HEK293 (cell line): ENCODE results near the gene TCF12.

Experiments
- CTCF ChIA-PET: fragments of 350-600 bp; formaldehyde crosslinking; extraction: SDS; loops from one replicate; lab custom pipeline; 2021; ENCODE audit warnings: antibody characterized with exemption; lab: Yijun Ruan, JAX
- POLR2A ChIA-PET: fragments of 300-600 bp; formaldehyde crosslinking; extraction: SDS; loops from one replicate; lab custom pipeline; 2020; ENCODE audit warnings: antibody characterized with exemption, inconsistent platforms; lab: Yijun Ruan, JAX
- H3K27ac ChIP-seq: fragments of 200-500 bp; sonication (Bioruptor generic); 2 replicates; pipeline ENCODE4 v1.5.1; 2014; ENCODE audit warnings: low read depth, low read length, control low read depth, inconsistent platforms; ENCODE audit errors: extremely low read depth
- H3K36me3 ChIP-seq, 2 experiments: fragments of 200-500 bp in 1 of 2; sonication (Bioruptor generic) in 1 of 2; 1 replicate in 1 of 2; 2 replicates in 1 of 2; pipeline ENCODE4 v1.5.1; 2014 to 2017; ENCODE audit warnings: inconsistent platforms in 2 of 2, low read length in 2 of 2; ENCODE audit not compliant: control insufficient read depth in 2 of 2, insufficient read depth in 1 of 2
- H3K4me1 ChIP-seq: fragments of 200-500 bp; sonication (Bioruptor generic); 2 replicates; pipeline ENCODE4 v1.5.1; 2014; ENCODE audit warnings: mild to moderate bottlenecking, low read length, inconsistent platforms; ENCODE audit not compliant: control insufficient read depth, insufficient read depth
- H3K4me3 ChIP-seq: 2 replicates; pipeline ENCODE4 v1.5.1; 2011; ENCODE audit warnings: low read depth, mild to moderate bottlenecking, control low read depth, low read length, moderate library complexity
- H3K9me3 ChIP-seq: fragments of 200-500 bp; sonication (Bioruptor generic); 2 replicates; pipeline ENCODE4 v1.5.1; 2014; ENCODE audit warnings: low read depth, low read length, inconsistent platforms; ENCODE audit not compliant: control insufficient read depth, insufficient read depth
- INSM2 ChIP-seq: fragments of 450-650 bp; formaldehyde crosslinking; IDR thresholded peaks from 2 replicates; pipeline ENCODE4 v1.5.1; 2016; ENCODE audit warnings: missing biosample characterization, missing genetic modification characterization
- KLF1 ChIP-seq: fragments of 450-650 bp; formaldehyde crosslinking; IDR thresholded peaks from 2 replicates; pipeline ENCODE4 v1.5.1; 2016; ENCODE audit warnings: missing biosample characterization, missing genetic modification characterization
- KLF7 ChIP-seq: fragments of 450-650 bp; formaldehyde crosslinking; IDR thresholded peaks from 2 replicates; pipeline ENCODE4 v1.5.1; 2016; ENCODE audit warnings: missing biosample characterization, missing genetic modification characterization, borderline replicate concordance
- PRDM1 ChIP-seq: fragments of 450-650 bp; formaldehyde crosslinking; IDR thresholded peaks from 2 replicates; pipeline ENCODE4; 2016; ENCODE audit warnings: missing biosample characterization, missing genetic modification characterization
- SCRT2 ChIP-seq: fragments of 450-650 bp; formaldehyde crosslinking; IDR thresholded peaks from 2 replicates; pipeline ENCODE4 v1.5.1; 2016; ENCODE audit warnings: missing biosample characterization, missing genetic modification characterization
- ZNF114 ChIP-seq: fragments of 450-650 bp; formaldehyde crosslinking; IDR thresholded peaks from 2 replicates; pipeline ENCODE4 v1.5.0; 2017; ENCODE audit warnings: missing biosample characterization, missing genetic modification characterization
- ZNF16 ChIP-seq: fragments of 450-650 bp; formaldehyde crosslinking; IDR thresholded peaks from 2 replicates; pipeline ENCODE4 v1.5.1; 2016; ENCODE audit warnings: low read depth, missing biosample characterization, missing genetic modification characterization
- ZNF239 ChIP-seq: fragments of 450-650 bp; formaldehyde crosslinking; IDR thresholded peaks from 2 replicates; pipeline ENCODE4 v1.5.1; 2016; ENCODE audit warnings: missing biosample characterization, missing genetic modification characterization
- ZNF24 ChIP-seq: fragments of 450-650 bp; formaldehyde crosslinking; IDR thresholded peaks from 2 replicates; pipeline ENCODE4 v1.5.1; 2016; ENCODE audit warnings: missing biosample characterization, missing genetic modification characterization
- ZNF513 ChIP-seq: fragments of 450-650 bp; IDR thresholded peaks from 2 replicates; pipeline ENCODE4 v1.5.1; 2018; ENCODE audit warnings: missing biosample characterization, missing genetic modification characterization
- ZNF521 ChIP-seq: fragments of 450-650 bp; formaldehyde crosslinking; IDR thresholded peaks from 2 replicates; pipeline ENCODE4 v1.5.1; 2017; ENCODE audit warnings: missing biosample characterization, mild to moderate bottlenecking, missing genetic modification characterization
- ZNF544 ChIP-seq: fragments of 450-650 bp; formaldehyde crosslinking; IDR thresholded peaks from 2 replicates; pipeline ENCODE4 v1.5.0; 2017; ENCODE audit warnings: missing biosample characterization, missing genetic modification characterization
- ZNF596 ChIP-seq: fragments of 450-650 bp; IDR thresholded peaks from 2 replicates; pipeline ENCODE4 v1.5.0; 2018; ENCODE audit warnings: missing biosample characterization, mild to moderate bottlenecking, missing genetic modification characterization, moderate library complexity
- ZNF704 ChIP-seq: fragments of 450-650 bp; formaldehyde crosslinking; IDR thresholded peaks from 2 replicates; pipeline ENCODE4 v1.5.1; 2016; ENCODE audit warnings: missing biosample characterization, missing genetic modification characterization
- ZNF76 ChIP-seq: fragments of 450-650 bp; formaldehyde crosslinking; IDR thresholded peaks from 2 replicates; pipeline ENCODE4; 2016; ENCODE audit warnings: low read depth, missing biosample characterization, missing genetic modification characterization, borderline replicate concordance
- TF ChIP-seq, protein P1 (sequence below): fragments of 450-650 bp; formaldehyde crosslinking; IDR thresholded peaks from 2 replicates; pipeline ENCODE4 v1.5.1; 2016; ENCODE audit warnings: missing biosample characterization, missing genetic modification characterization
- TF ChIP-seq, protein P2 (sequence below): fragments of 450-650 bp; formaldehyde crosslinking; IDR thresholded peaks from 2 replicates; pipeline ENCODE4 v1.5.1; 2017; ENCODE audit warnings: missing biosample characterization, missing genetic modification characterization
- TF ChIP-seq, protein P3 (sequence below): fragments of 450-650 bp; formaldehyde crosslinking; IDR thresholded peaks from 2 replicates; pipeline ENCODE4 v1.5.1; 2016; ENCODE audit warnings: missing biosample characterization, missing genetic modification characterization

The TCF12 gene

GRCh38 chr15:57195326-57195725 lies 276.9 kb downstream of the TCF12 start:
- H3K27ac ChIP-seq: no peak overlapping the region
- H3K4me3 ChIP-seq: no peak overlapping the region
- POLR2A ChIA-PET: no interaction called here
- H3K9me3 ChIP-seq: no peaks in the 10 kb centered on the region
- no peak for TF ChIP-seq KLF1 (tag by site-specific recombination)
- no peak for TF ChIP-seq ZNF513
- TF ChIP-seq KLF7 (tag by site-specific recombination): no peak
- TF ChIP-seq ZNF239: no peak
- TF ChIP-seq ZNF76 (tag by site-specific recombination): no peak
- TF ChIP-seq, protein P1, sequence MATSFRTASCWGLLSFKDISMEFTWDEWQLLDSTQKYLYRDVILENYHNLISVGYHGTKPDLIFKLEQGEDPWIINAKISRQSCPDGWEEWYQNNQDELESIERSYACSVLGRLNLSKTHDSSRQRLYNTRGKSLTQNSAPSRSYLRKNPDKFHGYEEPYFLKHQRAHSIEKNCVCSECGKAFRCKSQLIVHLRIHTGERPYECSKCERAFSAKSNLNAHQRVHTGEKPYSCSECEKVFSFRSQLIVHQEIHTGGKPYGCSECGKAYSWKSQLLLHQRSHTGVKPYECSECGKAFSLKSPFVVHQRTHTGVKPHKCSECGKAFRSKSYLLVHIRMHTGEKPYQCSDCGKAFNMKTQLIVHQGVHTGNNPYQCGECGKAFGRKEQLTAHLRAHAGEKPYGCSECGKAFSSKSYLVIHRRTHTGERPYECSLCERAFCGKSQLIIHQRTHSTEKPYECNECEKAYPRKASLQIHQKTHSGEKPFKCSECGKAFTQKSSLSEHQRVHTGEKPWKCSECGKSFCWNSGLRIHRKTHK: no peak
- TF ChIP-seq SCRT2 (tag by site-specific recombination): no peak
- TF ChIP-seq PRDM1 (tag by site-specific recombination): no peak
- H3K4me1 ChIP-seq: peaks cover 8% of the 10 kb centered on the region
- H3K36me3 ChIP-seq: peaks cover 0 to 6% of the 10 kb centered on the region in 2 experiments; a peak in 2 of 3 replicates
- CTCF ChIA-PET: no interaction called here

- TF ChIP-seq ZNF596 (no peak), ZNF544 (tag by site-specific recombination) (no peak), ZNF704 (tag by site-specific recombination) (no peak), ZNF16 (tag by site-specific recombination) (no peak), ZNF521 (tag by site-specific recombination) (no peak), INSM2 (tag by site-specific recombination) (no peak), ZNF24 (tag by site-specific recombination) (no peak), ZNF114 (tag by site-specific recombination) (no peak)
- TF ChIP-seq, protein P2, sequence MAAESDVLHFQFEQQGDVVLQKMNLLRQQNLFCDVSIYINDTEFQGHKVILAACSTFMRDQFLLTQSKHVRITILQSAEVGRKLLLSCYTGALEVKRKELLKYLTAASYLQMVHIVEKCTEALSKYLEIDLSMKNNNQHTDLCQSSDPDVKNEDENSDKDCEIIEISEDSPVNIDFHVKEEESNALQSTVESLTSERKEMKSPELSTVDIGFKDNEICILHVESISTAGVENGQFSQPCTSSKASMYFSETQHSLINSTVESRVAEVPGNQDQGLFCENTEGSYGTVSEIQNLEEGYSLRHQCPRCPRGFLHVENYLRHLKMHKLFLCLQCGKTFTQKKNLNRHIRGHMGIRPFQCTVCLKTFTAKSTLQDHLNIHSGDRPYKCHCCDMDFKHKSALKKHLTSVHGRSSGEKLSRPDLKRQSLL (tag by site-specific recombination): no peak
- TF ChIP-seq, protein P3, sequence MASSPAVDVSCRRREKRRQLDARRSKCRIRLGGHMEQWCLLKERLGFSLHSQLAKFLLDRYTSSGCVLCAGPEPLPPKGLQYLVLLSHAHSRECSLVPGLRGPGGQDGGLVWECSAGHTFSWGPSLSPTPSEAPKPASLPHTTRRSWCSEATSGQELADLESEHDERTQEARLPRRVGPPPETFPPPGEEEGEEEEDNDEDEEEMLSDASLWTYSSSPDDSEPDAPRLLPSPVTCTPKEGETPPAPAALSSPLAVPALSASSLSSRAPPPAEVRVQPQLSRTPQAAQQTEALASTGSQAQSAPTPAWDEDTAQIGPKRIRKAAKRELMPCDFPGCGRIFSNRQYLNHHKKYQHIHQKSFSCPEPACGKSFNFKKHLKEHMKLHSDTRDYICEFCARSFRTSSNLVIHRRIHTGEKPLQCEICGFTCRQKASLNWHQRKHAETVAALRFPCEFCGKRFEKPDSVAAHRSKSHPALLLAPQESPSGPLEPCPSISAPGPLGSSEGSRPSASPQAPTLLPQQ (tag by site-specific recombination): no peak
- CTCF ChIA-PET: no interaction called here
- POLR2A ChIA-PET: no interaction called here
- no peak overlapping the region for H3K4me3 ChIP-seq
- H3K36me3 ChIP-seq: peaks cover 0 to 6% of the 10 kb centered on the region in 2 experiments; a peak in 2 of 3 replicates
- H3K27ac ChIP-seq: no peak overlapping the region
- H3K4me1 ChIP-seq: peaks cover 11% of the 10 kb centered on the region
- H3K9me3 ChIP-seq: no peaks in the 10 kb centered on the region
Measured at GRCh38 chr15:57196865-57197264, 278.4 kb downstream of the TCF12 start.
